NCI-H748 (cell line): ENCODE data around the gene BCKDHA.
"Not testable (repeated sequence)": the region's sequence is repeated elsewhere in the genome, so short reads cannot be mapped to it uniquely, and the experiment has no call there.

Source experiments
- DNase-seq: peaks from one replicate; lab custom pipeline; 2025; ENCODE audit not compliant: unreplicated experiment; lab: John Stamatoyannopoulos, UW

Gene BCKDHA

DNA sequence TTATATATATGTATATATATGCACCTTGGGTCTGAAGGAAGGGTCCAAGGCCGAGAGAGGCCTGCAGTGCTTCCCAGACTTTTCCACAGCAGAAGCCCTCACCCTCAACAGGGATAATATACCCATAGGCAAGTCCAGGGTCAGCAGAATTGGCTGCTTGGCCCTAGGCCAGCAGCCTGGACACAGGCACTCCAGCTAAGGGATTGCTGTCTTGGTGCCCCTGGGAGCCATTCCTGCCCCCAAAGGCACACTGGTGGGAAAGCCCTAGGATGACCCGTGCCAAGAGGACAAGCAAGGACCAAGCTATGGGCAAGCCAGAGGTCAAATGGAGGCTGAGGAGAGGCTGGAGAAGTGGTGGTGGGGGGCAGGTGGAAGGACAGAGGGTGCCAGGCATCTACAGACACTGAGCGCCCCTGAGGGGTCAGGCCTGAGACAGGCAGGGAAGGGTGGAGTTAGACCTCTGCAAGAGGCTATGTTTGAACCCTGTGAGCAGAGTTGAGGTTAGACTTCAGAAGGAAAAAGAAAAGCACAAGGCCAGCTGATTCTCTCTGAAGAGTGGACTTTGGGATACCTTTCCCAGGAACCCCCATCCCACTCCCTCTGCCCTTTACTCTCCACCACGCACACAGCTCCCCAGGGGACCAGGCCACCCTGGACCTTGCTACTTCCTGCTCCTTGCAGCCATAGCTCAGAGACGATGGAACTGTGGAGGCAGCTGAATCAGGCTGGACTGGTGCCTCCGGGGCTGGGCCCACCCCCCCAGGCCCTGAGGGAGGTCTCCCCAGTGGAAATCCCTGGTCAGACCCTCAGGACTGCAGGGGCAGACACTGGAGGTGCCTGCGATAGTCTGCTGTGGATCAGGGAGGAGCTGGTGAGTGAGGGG, 45.1 kb downstream of the BCKDHA start, which contains the start of gene ERICH4:
Gene ERICH4, plus strand, starts transcription at position 684 of the 883 bp plus-strand sequence. Its CDS starts 14 bp downstream, at position 698.
- no peak for DNase-seq

DNA sequence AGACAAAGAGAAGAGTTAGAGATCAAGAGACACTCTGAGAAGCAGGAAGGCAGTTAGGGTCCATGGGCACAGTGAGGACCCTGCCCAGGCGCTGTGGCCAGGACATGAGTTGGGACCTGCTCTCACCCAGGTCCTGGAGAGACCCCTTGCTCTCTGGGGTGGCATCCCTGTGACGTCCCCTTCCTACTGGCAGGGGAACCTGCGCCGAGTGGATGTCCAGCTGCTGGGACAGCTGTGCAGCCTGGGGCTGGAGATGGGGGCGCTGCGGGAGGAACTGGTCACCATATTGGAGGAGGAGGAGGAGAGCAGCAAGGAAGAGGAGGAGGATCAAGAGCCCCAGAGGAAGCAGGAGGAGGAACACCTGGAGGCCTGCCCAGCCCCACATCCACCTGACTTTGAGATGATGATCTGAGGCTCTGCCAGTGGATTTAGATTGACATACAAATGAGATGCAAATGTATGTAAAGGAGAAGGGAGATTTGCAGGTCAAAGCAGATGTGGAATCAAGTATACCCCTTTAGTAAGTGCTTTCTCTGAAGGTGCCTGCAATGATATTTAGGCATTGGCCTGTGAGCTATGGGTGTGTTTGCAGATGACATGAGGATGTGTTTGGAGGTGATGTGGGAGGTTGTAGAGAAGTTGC, 46.3 kb downstream of the BCKDHA start:
- DNase-seq = no peak

DNA sequence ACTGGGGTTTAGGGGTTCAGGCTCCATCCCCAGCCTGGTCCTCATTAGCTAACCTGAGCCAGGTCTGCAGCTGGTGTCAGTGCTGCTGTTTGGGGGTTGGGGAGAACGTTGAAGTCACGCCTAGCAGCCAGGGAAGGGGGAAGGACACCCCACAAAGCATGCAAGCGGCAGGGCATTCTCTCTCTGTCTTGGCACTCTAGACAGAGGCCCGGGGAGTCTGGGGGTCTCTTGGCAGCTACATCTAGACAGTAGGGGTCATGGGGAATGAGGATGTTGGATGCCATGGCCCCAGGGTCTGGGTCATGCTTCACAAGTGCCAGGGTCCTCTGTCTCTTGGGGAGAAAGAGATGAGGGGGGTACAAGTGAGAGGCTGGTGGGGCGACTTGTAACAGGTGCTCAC, 48.0 kb downstream of the BCKDHA start:
- DNase-seq = no peak

- no peak for DNase-seq
Observed at GRCh38 chr19:41447732-41448332, 50.2 kb downstream of the BCKDHA start.

- peak; percentile 82 for DNase-seq
Observed at GRCh38 chr19:41449079-41449864, 51.7 kb downstream of the BCKDHA start.

DNA sequence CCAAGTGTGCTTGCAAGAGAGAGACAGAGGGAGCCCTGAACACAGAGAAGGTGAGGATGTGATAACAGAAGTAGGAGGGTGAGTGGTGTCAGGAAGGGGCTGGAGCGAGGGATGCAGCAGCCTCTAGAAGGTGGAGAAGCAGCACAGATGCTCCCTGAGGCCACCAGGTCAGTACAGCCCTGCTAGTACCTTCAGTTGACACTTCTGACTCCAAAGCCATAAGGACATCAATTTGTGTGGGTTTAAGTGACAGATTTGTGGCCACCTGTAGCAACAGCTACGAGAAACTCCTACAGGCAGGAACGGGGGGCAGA, 52.2 kb downstream of the BCKDHA start:
- DNase-seq = no peak

DNA sequence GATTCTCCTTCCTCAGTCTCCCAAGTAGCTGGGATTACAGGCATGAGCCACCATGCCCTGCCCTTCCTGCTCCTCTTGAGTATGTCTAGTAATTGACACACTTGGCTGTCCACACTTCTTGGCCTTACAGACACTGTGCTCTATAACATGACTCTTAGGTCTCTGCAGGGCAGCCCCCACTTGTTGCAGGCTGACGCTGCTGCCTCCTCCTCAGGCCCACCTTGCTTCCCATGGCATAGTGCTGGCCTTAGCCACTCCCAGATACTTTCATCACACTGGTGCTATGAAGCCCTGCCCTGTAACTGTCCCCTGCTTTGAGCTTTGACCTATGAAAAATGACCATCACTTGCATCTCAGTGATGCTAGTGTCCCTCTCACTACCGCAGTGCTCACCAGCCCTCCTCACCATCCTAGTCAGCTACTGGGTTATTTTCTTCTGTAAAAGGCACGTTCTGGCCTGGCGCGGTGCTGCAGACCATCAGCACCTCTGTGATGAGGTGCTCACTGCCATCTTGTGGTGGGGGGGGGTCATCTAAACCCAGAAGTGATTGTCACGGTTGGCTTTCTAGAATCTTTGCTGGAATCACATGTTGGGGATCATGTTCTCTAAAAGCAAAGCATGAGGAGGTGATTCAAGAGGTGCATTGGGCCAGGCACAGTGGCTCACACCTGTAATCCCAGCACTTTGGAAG, 55.1 kb downstream of the BCKDHA start:
- DNase-seq = no peak

GRCh38 chr19:41455936-41456335, 58.3 kb downstream of the BCKDHA start:
- no peak for DNase-seq

DNA sequence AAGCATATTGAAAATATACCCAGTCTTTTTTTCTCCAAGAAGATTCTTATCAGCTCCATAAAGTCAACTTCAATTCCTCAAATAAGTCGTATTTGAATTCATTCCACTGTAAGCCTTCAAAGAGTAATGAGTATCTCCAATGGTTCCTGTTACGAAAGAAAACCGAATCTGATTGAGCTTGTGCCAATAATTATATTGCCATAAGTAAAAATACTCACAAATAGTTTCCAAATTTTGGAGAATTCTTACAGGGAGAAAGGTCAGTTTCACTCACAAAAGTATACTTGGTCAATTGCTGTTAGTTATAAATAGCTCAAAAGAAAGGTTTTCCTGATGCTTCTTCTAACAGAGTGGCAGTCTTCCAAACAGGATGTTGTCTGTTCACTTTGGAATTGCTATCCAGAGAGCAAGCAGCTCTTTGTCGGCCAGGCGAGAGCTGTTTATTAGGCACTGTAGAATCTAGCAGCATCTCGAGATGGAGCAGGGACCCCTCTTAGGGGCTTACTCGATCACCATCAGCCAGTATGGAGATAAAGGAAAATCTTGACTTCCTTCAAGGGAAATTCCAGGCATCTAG, 58.8 kb downstream of the BCKDHA start:
- DNase-seq = no peak

DNA sequence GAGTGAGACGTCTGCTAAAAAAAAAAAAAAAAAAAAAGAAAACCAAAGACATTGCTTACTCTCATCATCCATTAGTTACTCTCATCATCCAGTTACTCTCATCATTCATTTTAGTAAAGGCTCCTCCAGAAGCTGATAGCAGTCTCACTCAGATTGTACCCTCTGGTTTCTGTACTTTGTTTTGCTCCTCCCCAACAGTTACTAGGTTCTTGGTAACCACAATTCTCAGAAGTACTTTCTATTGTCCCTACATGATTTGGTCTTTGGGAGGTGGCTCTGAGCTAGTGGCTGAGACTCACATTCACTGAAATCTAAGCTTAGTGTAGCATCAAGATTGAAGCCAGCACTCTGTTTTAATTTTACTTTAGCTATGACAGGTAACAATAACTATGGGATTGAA, 59.6 kb downstream of the BCKDHA start:
- DNase-seq = no peak

GRCh38 chr19:41462497-41462896, 64.9 kb downstream of the BCKDHA start:
- no peak for DNase-seq

GRCh38 chr19:41463257-41464256, 65.9 kb downstream of the BCKDHA start:
- DNase-seq = not testable (repeated sequence)
